GM18505 (cell line): ENCODE measurements around the gene FKBP1A.

Experiments
- ATAC-seq: cut with Tn5 transposase; IDR thresholded peaks from one replicate; pipeline ENCODE4 v1.9.1; 2021; ENCODE audit not compliant: unreplicated experiment
- POLR2A ChIP-seq: IDR thresholded peaks from 4 replicates; pipeline ENCODE4 v1.6.1; 2011; ENCODE audit warnings: borderline replicate concordance; ENCODE audit not compliant: insufficient read depth, insufficient read length; ENCODE audit errors: extremely low read depth

Gene FKBP1A

GRCh38 chr20:1392693-1393506 lies at the start of gene FKBP1A:
TSS of gene FKBP1A (minus strand) at chr20:1393054. CDS start at chr20:1392998, 56 bp downstream.
- ATAC-seq, result peak; percentile 91
- TF ChIP-seq POLR2A, result peak; percentile 82

DNA sequence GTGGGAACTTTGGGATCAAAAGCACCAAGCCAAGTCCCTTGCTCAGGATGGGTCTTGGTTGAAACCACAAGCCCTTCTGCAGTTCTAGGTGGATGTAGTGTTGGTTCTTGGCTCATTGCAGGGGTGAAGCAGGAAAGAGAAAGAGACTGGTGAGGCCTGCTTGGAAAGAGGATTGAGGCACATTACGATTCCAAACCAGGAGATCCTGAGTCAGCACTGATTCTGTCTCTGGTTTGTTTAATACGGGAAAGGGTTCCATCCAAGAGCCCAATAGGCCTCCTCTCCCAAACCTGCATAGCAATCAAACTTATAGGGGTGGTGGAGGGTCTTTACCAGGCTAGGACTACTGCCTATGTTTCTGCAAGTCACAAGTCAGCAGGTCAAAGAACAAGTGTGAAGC lies 49.5 kb upstream of the FKBP1A start:
- no peak for TF ChIP-seq POLR2A
- ATAC-seq, result no peak

DNA sequence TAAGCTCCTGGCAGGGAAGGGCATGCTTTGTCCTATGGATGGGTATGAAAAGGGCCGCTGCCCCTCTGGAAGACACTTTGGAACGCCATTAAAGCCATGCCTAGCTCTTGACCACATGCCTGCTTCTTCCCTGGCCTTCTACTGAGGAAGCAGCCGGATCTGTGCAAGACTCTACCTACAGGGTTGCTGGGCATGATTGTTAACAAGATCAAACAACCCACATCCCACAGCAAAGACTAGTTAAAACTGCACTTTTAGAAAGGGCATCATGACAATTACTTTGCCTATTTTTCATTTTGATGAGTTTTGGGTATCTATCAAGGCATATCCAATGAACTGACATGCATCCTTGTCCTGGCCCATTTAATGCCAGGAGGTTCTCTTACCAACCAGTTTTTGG lies 48.3 kb upstream of the FKBP1A start:
- no peak for ATAC-seq

DNA sequence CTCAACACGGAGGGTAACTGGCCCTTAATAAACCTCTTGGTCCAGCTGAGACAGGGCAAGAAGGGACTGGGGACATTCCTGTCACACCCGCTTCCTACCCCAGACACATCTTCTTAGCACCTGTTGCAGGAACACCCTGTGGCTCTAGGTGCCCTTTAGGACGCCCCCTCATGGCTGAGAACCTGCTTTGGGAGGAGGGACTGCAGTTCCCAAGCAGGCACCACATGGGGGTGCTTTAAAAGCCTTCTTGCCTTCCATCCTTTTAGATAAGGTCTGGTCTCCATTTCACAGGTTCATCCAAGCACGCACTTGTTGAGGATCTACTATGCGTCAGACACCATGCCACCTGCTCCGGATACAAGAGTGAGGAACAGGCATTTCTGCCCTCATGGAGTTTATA lies 47.2 kb upstream of the FKBP1A start:
- TF ChIP-seq POLR2A, result no peak
- no peak for ATAC-seq

More for the DNA sequence above, 48.3 kb upstream of the FKBP1A start:
- no peak for TF ChIP-seq POLR2A

GRCh38 chr20:1438361-1438760 lies 45.5 kb upstream of the FKBP1A start:
- no peak for ATAC-seq
- TF ChIP-seq POLR2A, result no peak

DNA sequence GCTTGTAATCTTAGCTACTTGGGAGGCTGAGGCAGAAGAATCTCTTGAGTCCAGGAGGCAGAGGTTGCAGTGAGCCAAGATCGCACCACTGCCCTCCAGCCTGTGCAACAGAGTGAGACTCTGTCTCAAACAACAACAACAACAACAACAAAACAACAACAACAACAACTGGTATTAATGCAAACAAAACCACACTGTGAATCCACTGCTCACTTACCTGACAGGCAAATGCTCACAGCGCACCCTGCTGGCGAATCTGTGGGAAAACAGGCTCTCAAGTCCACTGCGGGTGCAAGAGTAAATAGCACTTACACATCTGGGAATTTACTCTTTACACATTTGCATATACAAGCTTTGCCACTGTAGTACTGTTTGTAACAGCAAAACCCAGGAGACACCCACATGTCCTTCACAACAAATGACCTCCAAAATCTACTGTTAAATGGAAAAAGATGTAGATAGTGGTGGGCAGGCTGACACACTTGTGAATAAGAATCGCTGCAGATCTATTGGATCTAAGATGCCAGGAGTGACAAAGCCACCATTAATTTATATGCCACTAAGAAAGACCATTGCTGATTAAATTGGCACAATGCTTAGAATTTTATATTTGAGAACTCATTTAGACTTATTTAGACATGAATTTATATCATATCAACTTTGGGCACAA lies 44.5 kb upstream of the FKBP1A start:
- no peak for ATAC-seq

DNA sequence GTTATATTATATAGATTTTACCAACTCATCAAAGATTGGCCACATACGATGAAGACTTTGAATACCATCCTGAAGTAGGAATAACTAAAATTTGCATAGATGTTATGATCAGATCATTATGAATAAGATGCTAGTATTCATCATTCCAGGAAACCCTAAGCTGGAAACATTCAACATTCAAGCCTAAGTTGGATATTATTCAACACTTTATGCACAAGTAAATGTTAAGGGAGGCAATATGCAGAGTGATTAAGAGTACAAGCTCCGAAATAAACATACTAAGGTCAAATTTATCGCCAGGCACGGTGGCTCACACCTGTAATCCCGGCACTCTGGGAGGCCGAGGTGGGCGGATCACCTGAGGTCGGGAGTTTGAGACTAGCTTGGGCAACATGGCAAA lies 43.4 kb upstream of the FKBP1A start:
- no peak for TF ChIP-seq POLR2A

More for the DNA sequence above, 44.5 kb upstream of the FKBP1A start:
- no peak for TF ChIP-seq POLR2A

GRCh38 chr20:1435337-1435699 lies 42.5 kb upstream of the FKBP1A start:
- TF ChIP-seq POLR2A, result no peak
- ATAC-seq, result no peak

More for the DNA sequence above, 43.4 kb upstream of the FKBP1A start:
- ATAC-seq, result no peak

- peak; percentile 79 for ATAC-seq
- no peak for TF ChIP-seq POLR2A
These were observed 41.9 kb upstream of the FKBP1A start for GRCh38 chr20:1434571-1435336.

DNA sequence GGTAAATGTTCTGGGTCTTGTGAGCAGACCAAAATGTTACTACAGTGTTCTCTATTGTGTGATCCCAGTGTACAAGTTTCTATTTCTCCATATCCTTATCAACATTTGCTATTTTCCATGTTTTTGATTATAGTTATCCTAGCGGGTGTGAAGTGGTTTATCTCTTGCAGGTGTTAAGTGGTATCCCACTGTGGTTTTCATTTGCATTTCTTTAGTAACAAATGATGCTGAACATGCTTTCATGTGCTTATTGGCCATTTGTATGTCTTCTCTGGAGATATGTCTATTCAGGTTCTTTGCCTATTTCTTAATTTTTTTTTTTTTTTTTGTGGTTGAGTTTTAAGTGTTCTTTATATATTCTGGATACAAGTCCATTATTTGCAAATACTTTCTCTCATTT lies 38.3 kb upstream of the FKBP1A start:
- TF ChIP-seq POLR2A, result no peak
- ATAC-seq, result no peak

DNA sequence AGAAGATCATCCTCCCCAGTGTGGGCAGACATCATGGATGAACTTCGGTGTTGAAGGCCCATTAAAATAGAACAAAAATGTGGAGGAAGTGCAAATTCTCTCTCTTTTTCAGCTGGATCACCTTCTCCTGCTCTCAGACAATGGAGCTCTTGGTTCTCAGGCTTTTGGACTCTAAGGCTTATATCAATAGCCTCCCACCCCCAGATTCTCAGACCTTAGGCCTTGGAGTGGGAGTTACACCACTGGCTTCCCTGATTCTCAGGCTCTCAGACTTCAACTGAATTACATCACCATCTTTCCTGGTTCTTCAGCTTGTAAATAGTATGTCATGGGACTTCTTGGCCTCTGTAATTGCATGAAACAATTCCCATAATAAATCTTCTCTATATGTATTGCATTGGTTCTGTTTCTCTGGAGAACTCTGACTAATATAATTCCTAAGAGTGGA lies 37.2 kb upstream of the FKBP1A start:
- ATAC-seq, result no peak

GRCh38 chr20:1429143-1429728 lies 36.4 kb upstream of the FKBP1A start:
- no peak for ATAC-seq

More for the DNA sequence above, 37.2 kb upstream of the FKBP1A start:
- TF ChIP-seq POLR2A, result no peak

DNA sequence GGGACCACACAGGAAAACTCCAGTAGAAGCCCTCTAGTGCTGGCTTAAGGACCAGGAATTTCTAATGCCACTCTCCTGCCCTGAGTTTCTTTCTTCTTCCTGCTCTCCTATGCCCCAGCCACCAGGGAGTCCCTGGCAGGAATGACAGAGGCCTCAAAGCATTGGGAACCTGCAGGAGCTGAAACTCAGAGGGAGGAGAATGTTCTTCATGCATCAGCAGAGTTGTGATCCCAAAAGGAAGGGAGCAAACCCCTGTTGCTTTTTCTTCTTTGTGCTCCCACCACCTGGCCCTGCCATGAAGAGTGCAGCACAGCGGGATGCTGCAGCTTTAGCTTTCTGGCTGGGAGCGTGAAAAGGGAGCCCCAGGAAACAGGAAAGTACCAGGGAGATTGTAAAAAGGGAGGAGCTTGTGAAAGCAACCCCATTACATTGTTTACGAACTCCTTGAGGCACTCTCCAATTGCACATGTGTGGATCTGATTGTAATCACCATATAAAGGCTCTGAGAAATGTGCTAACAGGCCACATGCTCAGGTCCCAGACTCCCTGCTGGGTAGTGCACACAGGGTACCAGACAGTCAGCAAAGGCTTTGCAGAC lies 34.7 kb upstream of the FKBP1A start:
- TF ChIP-seq POLR2A, result no peak
- no peak for ATAC-seq

More at GRCh38 chr20:1429143-1429728, 36.4 kb upstream of the FKBP1A start:
- TF ChIP-seq POLR2A, result no peak

DNA sequence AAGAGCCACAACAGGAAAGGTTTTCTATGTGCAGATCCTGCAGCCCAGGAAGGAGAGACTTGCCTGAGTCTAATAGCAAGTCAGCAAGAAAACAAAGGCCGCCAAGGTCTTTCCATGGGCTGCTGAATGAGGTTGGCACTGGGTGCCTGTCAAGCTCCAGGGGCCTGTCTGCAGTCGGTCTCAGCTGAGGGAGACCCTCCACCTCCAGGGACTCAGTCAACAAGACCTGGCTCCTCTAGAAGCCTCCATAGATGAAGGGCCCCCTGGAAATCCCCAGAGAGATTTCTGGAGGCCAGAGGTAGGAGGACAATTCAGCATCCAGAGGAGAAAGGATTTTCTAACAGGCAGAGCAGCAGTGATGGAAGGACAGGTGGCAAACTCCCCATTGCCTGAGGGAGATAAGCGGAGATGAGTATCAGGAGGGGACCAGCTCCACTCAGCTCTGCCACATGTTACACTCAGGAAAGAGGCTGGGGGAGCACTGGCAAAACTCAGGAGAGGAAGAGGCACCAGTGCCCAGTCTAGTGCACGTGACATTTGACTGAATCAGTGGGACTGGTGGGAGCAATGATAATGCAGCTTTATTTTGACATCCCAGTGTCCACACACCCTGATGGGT lies 33.5 kb upstream of the FKBP1A start:
- TF ChIP-seq POLR2A, result no peak
- ATAC-seq, result no peak
